Mammary epithelial cell (primary cell): ENCODE results near the gene ELK1.

Experiments
- CTCF ChIP-seq, 2 donors: IDR thresholded peaks in 1 of 2; conservative IDR thresholded peaks in 1 of 2; 2 replicates each; pipeline ENCODE4 v1.5.1; 2011 to 2012; ENCODE audit warnings: inconsistent platforms in 2 of 2, low read length in 2 of 2, mild to moderate bottlenecking in 2 of 2, control low read depth in 1 of 2, low read depth in 1 of 2; ENCODE audit not compliant: insufficient read depth in 1 of 2; ENCODE audit errors: extremely low read depth in 1 of 2
- EZH2 ChIP-seq: IDR thresholded peaks from 2 replicates; pipeline ENCODE4 v1.6.1; 2012; ENCODE audit warnings: low read length, inconsistent platforms, borderline replicate concordance

- TF ChIP-seq CTCF (conservative IDR thresholded peaks at IDR 0.05 in 1 of 2, IDR thresholded peaks at IDR 0.05 in 1 of 2; ENCODE audit: extremely low read depth in 1 of 2, insufficient read depth in 1 of 2, low read depth in 1 of 2, low read length in 2 of 2) (no peak), EZH2 (no peak)
These were observed 31.4 kb downstream of the ELK1 start for GRCh38 chrX:47618923-47619485.
